NCI-H2227 treated with DMSO at 0.1 percent for 48 hours (cell line): ENCODE results near the gene SPATA9.

Experiments
- DNase-seq: peaks from one replicate; lab custom pipeline; 2025; lab: John Stamatoyannopoulos, UW

Gene SPATA9, protein sequence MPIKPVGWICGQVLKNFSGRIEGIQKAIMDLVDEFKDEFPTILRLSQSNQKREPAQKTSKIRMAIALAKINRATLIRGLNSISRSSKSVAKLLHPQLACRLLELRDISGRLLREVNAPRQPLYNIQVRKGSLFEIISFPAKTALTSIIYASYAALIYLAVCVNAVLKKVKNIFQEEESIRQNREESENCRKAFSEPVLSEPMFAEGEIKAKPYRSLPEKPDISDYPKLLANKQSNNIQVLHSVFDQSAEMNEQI

DNA sequence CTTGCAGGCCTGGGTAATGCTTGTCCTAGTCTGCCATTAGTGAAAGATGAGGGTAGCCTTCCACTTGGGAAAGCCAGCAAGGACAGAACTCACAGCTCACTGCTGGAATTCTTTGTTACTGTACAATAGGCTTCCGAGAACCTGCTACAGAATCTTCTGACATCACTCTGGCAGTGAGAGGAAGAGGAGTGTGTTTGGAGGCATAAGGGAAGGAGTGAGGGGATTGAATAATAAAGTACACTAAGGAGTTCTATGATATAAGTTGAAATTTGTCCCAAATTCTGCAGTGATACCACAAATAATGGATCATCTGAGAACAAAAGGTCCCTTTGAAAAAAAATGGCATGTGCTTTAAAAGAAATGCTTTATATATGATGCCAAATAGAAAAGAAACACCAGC is at the start of gene SPATA9:
Gene SPATA9, minus strand, starts transcription at position 101 of the 400 bp plus-strand sequence. CDS start 137 bp downstream, outside the sequence.
- DNase-seq: no peak

DNA sequence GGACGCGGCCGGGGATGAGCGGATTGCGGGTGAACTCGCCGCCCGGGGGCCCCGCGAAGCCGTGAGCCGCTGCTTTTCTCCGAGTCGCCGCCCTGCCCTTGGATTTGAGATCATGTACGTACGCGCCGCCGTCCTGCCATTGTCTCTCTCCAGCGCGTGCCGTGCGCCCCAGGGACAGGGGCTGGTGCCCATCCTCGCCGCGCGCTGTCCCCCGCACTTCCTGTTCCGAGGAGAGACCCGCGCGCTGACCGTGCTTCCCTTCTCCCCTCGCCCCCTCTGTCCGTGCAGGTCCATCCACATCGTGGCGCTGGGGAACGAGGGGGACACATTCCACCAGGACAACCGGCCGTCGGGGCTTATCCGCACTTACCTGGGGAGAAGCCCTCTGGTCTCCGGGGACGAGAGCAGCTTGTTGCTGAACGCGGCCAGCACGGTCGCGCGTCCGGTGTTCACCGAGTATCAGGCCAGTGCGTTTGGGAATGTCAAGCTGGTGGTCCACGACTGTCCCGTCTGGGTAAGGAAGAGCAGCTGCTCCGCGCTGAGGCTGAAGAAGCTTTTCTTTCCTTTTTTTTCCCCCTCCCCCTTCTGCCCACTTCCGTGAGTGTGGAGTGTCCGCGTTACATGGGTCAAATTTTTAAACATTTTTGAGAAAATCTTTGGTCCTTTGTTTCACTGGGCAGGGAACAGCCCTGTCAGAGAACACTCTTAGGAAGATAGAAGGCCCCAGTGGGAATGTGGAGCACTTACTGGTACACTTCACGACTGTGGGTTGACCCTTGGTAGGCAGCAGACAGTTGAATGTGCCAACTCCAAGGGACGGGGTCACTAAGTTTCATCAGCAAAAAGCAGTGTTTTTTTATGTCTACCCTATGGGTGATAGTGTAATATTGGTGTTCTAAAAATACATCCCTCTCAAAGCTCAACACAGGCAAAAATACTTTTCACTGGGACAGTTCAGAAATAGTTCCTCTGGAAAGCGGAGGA is 49.1 kb upstream of the SPATA9 start:
- DNase-seq: peak; percentile 21

DNA sequence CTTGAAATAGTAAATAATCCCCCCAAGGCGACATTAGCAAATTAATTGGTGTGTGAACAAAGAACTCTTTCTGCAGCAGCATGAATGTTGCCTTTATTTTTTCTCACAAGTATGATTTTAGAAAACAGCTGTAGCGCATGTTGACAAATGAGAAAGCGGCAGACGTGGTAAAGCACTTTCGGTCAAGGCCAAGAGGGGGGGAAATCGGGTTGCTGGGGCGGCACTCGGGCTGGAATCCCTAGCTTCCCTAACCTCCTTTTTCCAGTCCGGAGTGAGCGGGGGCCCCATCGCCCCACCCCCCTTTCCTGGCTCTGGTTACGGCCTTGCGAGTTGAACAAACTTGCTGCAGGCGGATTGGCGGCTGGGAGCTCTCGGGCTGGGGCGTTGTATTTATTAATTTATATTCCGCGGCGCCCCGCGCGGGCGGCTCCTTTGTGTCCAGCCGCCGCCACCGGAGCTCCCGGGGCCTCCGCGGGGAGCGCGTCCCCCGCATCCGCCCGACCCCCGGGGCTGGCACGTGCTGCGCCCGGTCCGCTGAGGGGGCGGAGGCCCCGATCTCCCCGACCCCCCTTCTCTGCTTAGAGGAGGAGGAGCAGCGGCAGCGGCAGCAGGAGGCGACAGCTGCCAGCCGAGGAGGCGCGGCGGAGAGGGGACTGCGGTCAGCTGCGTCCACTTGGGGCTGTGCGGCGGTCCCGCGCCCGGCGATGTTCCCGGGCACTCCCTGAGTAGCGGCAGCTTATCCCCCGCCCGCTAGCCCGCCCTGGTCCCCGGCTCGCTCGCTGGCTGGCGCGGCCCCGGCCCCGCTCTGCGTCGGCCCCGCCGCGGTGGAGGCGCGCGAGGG is 48.2 kb upstream of the SPATA9 start, which contains the start of gene RHOBTB3:
Gene RHOBTB3, plus strand, starts transcription at position 607 of the 841 bp plus-strand sequence. CDS start 347 bp downstream, outside the sequence.
- DNase-seq: peak; percentile 79

DNA sequence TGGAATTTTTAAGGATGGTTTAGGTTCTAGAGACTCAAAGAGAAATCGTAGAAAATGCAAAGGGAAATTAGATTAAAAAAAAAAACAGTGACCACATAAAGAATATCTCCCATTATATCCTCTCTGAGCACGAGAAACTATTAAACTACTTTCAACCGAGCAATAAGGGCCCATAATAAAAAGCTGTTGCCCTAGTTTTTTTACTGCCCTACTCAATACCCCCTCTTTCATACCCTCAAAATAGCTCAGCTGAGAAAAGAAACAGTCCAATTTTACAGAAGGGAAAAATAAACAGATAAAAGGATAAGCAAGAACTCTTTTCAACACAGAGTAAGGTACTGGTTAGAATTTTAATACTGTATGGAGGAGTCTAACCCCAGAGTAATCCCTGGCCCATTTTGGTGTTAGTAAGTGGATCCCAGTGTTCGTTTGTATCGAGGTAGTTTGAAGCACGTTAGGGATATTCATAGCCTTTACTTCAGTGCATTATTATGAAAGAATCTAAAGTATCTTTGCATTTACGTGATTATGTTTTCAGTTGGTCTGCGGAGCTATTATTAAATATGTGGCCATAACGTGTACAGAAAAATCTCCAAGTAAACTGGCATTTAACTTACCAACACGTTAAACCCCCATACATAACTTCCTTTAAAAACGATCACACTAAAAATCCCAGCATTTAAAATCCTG is 47.4 kb upstream of the SPATA9 start:
- no peak for DNase-seq

DNA sequence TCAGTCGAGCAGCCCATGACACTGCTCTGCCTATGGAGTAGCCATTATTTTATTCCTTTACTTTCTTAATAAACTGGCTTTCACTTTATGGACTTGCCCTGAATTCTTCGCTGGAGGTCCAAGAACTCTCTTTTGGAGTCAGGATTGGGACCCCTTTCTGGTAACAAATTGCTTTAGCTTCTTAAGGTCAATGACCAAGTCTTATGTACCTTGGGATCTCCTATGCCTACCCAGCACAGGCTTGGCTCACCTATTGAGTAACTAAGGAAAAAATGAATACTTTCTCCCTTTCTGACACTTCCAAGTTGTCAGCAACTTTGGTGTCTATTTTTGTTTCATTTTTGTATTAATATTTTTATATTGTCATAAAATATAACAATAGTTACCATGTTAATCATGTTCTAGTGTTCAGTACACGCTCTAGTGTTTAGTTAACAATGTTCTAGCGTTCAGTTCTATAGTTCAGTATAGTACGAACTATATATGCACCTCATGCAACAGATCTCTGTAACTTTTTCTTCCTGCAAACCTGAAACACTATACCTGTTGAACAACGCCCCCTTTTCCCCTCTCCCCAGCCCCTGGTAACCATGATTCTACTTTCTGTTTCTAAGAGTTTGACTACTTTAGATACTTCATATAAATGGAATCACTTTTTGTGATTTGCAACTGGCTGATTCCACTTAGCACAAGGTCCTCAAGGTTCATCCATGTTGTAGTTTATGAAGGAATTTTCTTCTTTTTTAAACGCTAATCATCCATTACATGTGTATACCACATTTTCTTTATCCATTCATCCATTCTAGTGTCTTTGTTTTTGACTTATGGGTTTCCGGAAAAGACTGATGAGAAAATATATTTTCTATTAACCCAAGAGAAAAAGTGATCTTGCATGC is 46.6 kb upstream of the SPATA9 start:
- no peak for DNase-seq

DNA sequence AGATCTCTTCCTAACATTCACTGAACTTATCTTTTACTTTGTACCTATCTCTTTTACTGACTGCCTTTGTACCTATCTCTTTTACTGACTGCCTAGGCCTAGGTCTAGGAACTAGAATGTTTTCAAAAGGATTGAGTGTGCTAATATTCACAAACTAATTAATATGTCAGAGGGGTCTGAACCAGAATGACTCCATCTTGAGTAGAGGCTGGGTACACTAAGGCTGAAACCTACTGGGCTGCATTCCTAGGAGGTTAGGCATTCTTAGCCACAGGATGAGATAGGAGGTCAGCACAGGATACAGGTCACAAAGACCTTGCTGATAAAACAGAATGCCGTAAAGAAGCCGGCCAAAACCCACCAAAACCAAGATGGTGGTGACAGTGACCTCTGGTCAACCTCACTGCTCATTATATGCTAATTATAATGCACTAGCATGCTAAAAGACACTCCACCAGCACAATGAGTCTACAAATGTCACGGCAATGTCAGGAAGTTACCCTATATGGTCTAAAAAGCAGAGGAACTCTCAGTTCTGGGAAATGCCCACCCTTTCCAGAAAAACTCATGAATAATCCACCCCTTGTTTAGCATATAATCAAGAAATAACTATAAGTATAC is 45.8 kb upstream of the SPATA9 start:
- no peak for DNase-seq

DNA sequence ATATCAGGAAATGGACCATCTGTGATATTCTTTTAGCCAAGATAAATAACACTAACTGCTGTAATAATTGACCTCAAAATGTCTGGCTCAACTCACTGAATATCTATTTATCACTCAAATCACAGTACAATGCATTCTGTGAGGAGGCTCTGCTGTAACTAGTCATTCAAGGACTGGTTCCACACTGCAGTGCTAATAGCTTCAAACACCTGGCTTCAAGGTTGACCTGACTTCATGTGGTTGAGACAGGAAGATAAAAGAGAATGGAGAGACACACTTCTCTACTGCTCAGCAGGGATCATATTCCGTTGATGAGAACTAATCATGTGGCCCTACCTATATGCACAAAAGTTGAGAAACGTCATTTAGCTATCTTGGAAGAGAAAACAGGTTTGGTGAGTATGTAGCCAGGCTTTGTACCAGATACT is 45.0 kb upstream of the SPATA9 start:
- DNase-seq: peak; percentile 9

DNA sequence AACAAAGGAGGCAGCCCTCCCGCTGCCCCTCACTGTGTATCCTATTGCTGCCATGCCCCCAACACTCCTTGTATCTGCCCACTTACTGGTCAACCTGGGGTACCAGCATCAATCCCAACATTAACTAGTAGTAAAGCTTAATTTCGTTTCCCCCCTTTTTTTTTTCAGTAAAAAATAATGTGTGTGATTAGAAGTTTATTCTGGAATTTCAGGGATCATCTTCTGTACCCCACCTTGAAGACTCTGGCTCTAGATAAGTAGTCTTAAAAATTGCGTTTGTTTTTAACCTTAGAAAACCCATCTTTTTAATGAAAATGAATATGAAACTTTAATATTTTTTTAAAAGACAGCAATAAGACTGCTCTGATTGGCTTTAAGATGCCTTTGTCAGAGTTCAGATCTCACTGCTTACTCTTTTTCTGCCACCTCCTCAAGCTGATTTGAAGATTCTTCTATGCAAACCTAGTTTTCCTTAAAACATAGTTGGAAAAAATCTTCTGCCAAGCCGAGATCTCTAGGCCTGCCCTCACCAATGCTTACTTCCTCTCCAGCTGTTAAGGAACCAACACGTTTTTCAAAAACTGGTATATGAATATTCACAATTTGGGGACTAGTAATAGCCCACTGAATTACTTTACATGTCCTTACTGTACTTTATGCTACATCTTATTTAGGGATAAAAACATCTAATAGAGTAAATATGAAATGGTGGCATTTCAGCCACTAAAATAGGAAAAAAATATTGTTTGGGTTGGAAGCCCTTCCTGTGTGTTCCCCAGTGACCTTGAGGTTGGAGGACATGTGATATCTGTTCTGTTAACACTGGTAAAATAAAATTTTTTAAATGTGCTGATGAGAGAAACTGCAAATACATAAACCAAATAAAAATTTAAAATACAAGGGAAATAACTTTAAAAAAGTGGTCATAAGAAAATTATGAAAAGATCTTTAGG is 44.3 kb upstream of the SPATA9 start:
- no peak for DNase-seq

DNA sequence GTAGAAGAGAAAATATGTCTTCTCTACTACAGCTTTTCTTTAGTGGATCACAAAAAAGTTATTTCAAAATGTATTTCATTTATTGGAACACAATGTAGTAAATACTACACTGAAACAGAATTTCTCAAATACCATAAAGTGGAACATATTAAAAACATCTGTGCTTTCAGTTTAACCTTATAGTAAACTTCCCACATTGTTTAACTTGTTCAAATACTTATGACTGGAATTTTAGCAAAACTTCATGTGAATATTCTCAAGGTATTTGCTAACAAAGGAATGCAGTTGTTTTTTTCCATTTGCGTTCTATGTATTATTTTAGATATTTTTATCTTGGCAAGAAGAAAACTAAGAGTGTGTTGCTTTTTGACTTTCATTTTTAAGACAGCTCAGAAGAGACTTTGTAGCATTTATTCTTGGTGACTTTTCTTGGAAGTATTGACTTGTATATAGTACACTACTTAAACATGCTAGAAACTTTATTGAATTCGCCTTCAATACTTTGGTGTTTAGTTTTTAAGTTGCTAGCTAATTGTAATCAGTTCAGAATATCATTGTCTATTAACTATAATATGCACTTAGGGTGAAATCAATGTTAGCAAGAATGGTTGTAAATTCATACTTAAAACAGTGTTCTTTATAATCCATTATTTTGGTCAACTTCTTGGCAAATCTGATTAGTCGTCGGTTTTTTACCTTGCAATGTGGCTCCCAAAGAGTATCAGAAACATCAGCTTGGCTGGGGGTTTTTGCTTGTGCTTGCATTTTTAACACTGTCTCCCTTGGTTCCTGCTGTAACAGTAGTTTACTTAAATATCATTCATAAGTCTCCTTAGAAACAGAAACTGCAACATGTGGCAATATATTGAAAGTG is 43.4 kb upstream of the SPATA9 start:
- no peak for DNase-seq

DNA sequence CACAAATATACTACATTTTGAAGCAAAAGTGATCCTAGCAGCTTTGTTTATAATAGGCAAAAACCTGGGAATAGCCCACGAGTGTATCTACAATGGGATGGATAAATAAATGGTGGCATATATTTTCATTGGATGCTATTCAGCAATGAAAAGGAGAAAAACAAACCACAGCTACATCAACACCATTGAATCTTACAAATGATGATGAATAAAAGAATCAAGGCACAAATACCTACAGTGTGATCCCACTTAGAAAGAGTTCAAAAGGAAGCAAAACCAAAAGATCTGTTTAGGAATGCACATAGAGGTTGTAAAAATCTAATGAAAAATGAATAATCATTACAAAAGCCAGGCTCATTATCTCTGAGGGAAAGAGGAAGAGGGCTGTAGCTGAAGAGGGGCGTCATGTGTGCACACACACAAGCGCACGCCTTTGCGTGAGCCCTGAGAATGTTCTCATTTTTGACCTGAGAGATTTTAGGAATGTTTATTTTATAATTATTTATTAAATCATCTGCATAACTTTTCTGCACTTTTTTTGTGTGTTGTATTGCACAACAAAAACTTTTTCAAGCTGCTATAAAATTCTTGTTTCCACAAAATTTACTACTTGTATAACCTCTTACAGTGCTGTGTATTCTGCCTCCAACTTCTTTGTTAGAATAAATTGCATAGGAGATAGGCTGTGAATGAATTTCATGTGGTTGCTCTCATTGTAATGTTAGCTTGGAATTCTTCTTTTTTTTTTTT is 42.5 kb upstream of the SPATA9 start:
- no peak for DNase-seq

DNA sequence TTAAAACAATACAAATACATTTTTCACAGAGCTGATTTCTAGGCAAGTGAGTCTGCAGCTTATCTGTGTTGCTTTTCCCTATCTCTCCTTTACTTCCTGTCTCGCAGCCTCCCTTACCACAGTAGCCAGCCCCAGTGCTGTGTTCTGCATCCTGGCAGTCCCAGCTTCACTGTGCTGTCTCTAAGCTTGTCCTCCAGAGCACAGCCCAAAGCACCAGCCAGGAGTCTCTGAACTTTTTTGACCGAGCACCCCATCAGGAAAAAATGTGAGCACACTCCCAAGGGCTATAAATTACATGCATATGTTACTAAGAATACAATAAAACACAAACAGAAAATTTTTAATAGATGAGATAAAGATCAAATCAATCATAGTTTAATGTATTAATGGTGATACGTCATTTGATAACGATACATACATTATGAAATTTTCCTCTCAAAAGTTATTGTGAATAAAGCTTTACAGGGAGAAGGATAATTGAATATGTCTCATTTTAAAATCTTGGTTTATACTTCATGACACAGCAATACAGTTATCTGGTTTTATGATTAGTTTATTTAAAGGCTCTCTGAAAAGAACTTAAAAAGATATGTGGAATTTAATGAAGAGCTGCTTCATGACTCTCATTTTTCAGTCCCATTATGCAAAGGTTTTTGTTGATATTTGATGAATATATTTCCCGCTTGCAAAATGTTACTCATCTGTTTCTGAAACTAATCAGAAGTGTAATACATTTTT is 41.0 kb upstream of the SPATA9 start:
- DNase-seq: no peak

DNA sequence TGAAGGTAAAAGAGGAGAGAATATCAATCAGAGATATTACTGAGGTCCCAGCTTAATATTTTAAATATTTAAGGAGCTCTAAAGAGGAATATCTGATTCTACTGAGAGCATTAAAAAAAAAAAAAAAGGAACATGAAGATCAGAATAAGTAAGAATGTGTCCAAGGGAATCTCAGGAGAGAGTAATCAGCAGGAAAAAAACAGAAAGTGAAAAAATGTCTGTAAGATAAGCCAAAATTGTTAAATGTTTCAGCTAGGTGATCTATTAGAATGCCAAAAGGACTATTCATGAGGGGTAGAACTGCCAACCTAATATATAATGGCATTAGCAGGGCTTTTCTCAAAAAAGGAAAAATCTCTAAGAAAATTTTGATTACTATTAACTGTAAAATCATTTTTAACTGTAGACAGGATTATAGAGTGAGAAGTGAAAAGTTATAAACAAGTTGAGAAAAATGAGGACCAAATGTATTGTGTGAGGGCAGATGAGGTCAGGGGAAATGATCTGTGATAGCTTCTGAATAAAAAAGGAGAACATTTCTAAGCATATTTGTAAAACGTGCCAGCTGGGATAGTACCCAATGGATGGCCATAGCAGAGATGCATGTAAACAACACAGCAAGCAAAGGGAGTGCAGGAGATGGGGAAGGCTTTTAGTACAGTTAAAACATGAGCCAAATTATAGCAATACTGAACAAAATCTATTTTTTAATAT is 38.9 kb upstream of the SPATA9 start:
- DNase-seq: no peak

DNA sequence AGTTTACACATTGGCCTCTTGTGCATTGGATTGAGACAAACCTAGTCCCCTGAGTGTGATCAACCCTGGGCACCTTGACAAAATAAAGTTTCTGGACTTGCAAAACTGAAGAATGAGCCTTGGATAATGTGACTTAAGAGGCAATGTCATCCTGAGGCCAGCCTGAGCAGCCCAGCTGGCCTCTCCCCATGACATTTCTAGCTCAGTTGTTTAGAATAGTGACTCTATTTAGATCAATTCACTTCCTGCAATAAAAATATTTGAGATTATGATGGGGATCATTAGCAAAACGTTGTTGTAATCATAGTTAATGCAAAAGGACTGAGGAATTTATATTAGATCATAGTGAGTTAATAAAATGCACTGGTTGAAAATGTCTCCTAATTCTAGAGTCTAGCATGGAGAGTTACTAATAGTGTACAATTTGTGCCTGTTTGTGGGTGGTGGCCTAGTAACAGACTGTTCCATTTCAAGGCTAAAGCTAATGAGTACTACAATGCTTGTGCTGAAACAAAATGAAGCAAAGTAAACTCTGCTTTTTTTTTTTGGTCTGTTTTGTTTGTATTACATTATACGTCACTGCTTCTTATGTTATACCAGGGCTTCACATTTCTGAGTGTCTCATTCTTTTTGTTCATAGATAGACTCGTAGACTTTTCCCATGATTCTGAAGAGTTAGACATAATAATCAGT is 37.4 kb upstream of the SPATA9 start:
- no peak for DNase-seq

DNA sequence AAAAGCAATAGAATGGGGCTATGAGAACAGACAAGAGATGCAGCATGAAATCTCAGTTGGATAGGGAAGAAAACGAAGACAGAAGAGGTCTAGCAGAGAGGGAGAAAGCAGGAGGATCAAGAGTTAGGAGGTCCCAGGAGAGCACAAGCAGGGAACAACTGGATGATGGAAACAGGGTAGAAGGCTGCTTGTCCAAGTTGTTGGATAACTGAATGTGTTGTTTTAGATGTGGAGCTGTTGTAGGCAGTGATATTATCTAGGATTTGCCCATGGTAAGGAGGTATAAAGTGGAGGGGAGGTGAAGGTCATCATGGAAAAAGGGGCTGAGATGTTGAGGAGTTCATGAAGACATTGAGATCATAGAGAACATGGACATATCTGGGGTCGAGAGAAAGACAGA is 35.9 kb upstream of the SPATA9 start:
- DNase-seq: no peak

DNA sequence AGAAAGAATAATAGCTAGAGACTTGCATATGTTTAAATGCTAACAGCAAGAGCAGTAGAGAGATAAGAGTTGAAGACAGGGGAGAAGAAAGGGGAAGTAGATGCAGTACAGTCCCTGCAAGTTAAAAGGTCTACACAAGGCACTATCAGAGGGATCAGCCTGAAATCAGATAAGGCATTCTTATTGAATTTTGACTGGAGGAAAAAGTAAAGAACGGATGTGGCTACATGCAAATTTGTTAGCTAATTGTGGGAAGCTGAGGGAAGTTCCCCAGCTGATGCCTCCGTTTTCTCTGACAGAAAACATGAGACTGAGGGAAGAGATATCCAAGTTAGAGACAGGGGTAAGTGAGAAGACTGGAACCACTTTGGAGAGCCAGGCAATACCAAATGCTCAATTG is 35.4 kb upstream of the SPATA9 start:
- DNase-seq: no peak
